ENCODE data around the gene DPEP1. TPM values are rescaled to one million over a fixed set of nuclear protein-coding genes. Genes with fewer than 3 reads are reported as not detected.

DPEP1 gene
- total and polyA plus RNA-seq, 2 donors (not counting 1 experiment from before 2014, with no cell fraction given): not detected

- Histone ChIP-seq H3K36me3 (replicated peaks in 1 of 2; ENCODE audit: control extremely low read depth in 1 of 2, control insufficient read depth in 1 of 2, extremely low read depth in 1 of 2, insufficient read depth in 2 of 2, low read length in 1 of 2) (no peaks in the 10 kb centered on the region), H3K9ac (ENCODE audit: low read length) (no peak overlapping the region), H3K27me3 (replicated peaks in 1 of 4; ENCODE audit: control extremely low read depth in 1 of 4, control insufficient read depth in 3 of 4, insufficient read depth in 4 of 4, low read length in 3 of 4) (peaks cover 0 to 4% (median 0%) of the 10 kb centered on the region in 4 experiments), H3K79me2 (ENCODE audit: control insufficient read depth, insufficient read depth, low read length) (no peaks in the 10 kb centered on the region), H3K27ac (ENCODE audit: low read length in 2 of 2) (no peak overlapping the region), H3K4me2 (replicated peaks; ENCODE audit: low read depth, low read length, poor library complexity, severe bottlenecking) (no peak overlapping the region), H4K20me1 (ENCODE audit: control insufficient read depth, insufficient read depth, low read length, poor library complexity, severe bottlenecking) (no peaks in the 10 kb centered on the region), H3K4me3 (ENCODE audit: control extremely low read depth in 1 of 5, extremely low read depth in 1 of 5, insufficient read depth in 1 of 5, low read depth in 2 of 5, low read length in 4 of 5) (no peak overlapping the region), H3K9me3 (ENCODE audit: control extremely low read depth in 1 of 3, control insufficient read depth in 2 of 3, insufficient read depth in 1 of 3, low read length in 2 of 3) (peaks cover 0 to 12% (median 0%) of the 10 kb centered on the region in 3 donors), H3K4me1 (ENCODE audit: control insufficient read depth in 2 of 2, insufficient read depth in 2 of 2, low read length in 2 of 2) (peaks cover 0 to 8% of the 10 kb centered on the region in 2 donors), H2AFZ (ENCODE audit: insufficient read depth, low read depth, low read length, poor library complexity, severe bottlenecking) (no peak overlapping the region)
- Mint-ChIP-seq H3K27me3 (peaks cover 12% of the 10 kb centered on the region), H3K9me3 (ENCODE audit: insufficient read depth) (no peaks in the 10 kb centered on the region), H3K4me1 (peaks cover 9% of the 10 kb centered on the region), H3K27ac (no peak overlapping the region), H3K4me3 (no peak overlapping the region)
- ATAC-seq (ENCODE audit: low read depth) (no peak), DNase-seq (no peak)
- ChIA-PET CTCF (interaction anchor here (1.1 to 3.2 kb wide), 7 partner anchors 14 to 295 kb away, joined by 3 to 11 read pairs (median 4); no protein-coding TSS in a partner anchor), POLR2A (no interaction called here)
- TF ChIP-seq EZH2 (IDR thresholded peaks at IDR 0.05; ENCODE audit: borderline replicate concordance, insufficient read depth, low read depth, low read length, poor library complexity, severe bottlenecking) (no peak), CTCF (IDR thresholded peaks at IDR 0.05) (no peak)
- intact Hi-C loops (cut with micrococcal nuclease): no loop called here
- WGBS (ENCODE audit: insufficient coverage): 90% methylated on average over 13 of the region's 13 CpGs
Measured at GRCh38 chr16:89615176-89615575, 1.7 kb downstream of the DPEP1 start.

- WGBS (ENCODE audit: insufficient coverage): 34% methylated on average over 11 of the region's 17 CpGs
- Mint-ChIP-seq H3K9me3 (ENCODE audit: insufficient read depth) (no peaks in the 10 kb centered on the region), H3K4me3 (no peak overlapping the region), H3K27ac (no peak overlapping the region), H3K4me1 (peaks cover 9% of the 10 kb centered on the region), H3K27me3 (peaks cover 12% of the 10 kb centered on the region)
- ChIA-PET CTCF (interaction anchor here (1.1 to 3.2 kb wide), 6 partner anchors 14 to 295 kb away, joined by 3 to 11 read pairs (median 5); no protein-coding TSS in a partner anchor), POLR2A (no interaction called here)
- no peak overlapping the region for H3K9ac ChIP-seq (ENCODE audit: low read length)
- peaks cover 0 to 4% (median 0%) of the 10 kb centered on the region in 4 experiments for H3K27me3 ChIP-seq (replicated peaks in 1 of 4; ENCODE audit: control extremely low read depth in 1 of 4, control insufficient read depth in 3 of 4, insufficient read depth in 4 of 4, low read length in 3 of 4)
- intact Hi-C loops (cut with micrococcal nuclease): loop anchor here (2.0 kb wide), 1 partner anchor 245 kb away; no protein-coding TSS in a partner anchor
- H3K36me3 ChIP-seq (replicated peaks in 1 of 2; ENCODE audit: control extremely low read depth in 1 of 2, control insufficient read depth in 1 of 2, extremely low read depth in 1 of 2, insufficient read depth in 2 of 2, low read length in 1 of 2): no peaks in the 10 kb centered on the region
- H4K20me1 ChIP-seq (ENCODE audit: control insufficient read depth, insufficient read depth, low read length, poor library complexity, severe bottlenecking): no peaks in the 10 kb centered on the region
- no peak overlapping the region for H2AFZ ChIP-seq (ENCODE audit: insufficient read depth, low read depth, low read length, poor library complexity, severe bottlenecking)
- H3K4me3 ChIP-seq (ENCODE audit: control extremely low read depth in 1 of 5, extremely low read depth in 1 of 5, insufficient read depth in 1 of 5, low read depth in 2 of 5, low read length in 4 of 5): no peak overlapping the region
- H3K27ac ChIP-seq (ENCODE audit: low read length in 2 of 2): no peak overlapping the region
- TF ChIP-seq CTCF (IDR thresholded peaks at IDR 0.05): peak; percentile 70
- no peak for TF ChIP-seq EZH2 (IDR thresholded peaks at IDR 0.05; ENCODE audit: borderline replicate concordance, insufficient read depth, low read depth, low read length, poor library complexity, severe bottlenecking)
- peaks cover 0 to 12% (median 0%) of the 10 kb centered on the region in 3 donors for H3K9me3 ChIP-seq (ENCODE audit: control extremely low read depth in 1 of 3, control insufficient read depth in 2 of 3, insufficient read depth in 1 of 3, low read length in 2 of 3)
- H3K4me2 ChIP-seq (replicated peaks; ENCODE audit: low read depth, low read length, poor library complexity, severe bottlenecking): no peak overlapping the region
- ATAC-seq (ENCODE audit: low read depth) (no peak), DNase-seq (peak; percentile 59)
- H3K4me1 ChIP-seq (ENCODE audit: control insufficient read depth in 2 of 2, insufficient read depth in 2 of 2, low read length in 2 of 2): peaks cover 0 to 8% of the 10 kb centered on the region in 2 donors
- no peaks in the 10 kb centered on the region for H3K79me2 ChIP-seq (ENCODE audit: control insufficient read depth, insufficient read depth, low read length)
Measured at GRCh38 chr16:89615596-89616090, 2.2 kb downstream of the DPEP1 start.
